DOHH2 (cell line): Measurements from ENCODE around the gene C19orf81.

ENCODE experiments used
- H3F3A ChIP-seq: fragments of 200-600 bp; sonication (generic), shearing (Covaris generic); 2 replicates; pipeline ENCODE4 v1.6.0; 2016; ENCODE audit warnings: antibody characterized with exemption, mild to moderate bottlenecking; ENCODE audit not compliant: control insufficient read depth, insufficient read depth
- H3K27ac ChIP-seq: fragments of 200-600 bp; sonication (generic); 2 replicates; pipeline ENCODE4 v1.5.1; 2014; ENCODE audit warnings: low read depth, mild to moderate bottlenecking, low read length, moderate library complexity
- H3K27me3 ChIP-seq: fragments of 200-600 bp; sonication (generic); 2 replicates; pipeline ENCODE4 v1.6.1; 2014; ENCODE audit warnings: mild to moderate bottlenecking, low read length, mixed read lengths; ENCODE audit not compliant: control insufficient read depth
- H3K36me3 ChIP-seq: fragments of 200-600 bp; sonication (generic); 2 replicates; pipeline ENCODE4 v1.6.1; 2014; ENCODE audit warnings: mild to moderate bottlenecking, low read length, moderate library complexity, mixed read lengths; ENCODE audit not compliant: control insufficient read depth
- H3K4me1 ChIP-seq: fragments of 200-600 bp; sonication (generic); 2 replicates; pipeline ENCODE4 v1.6.1; 2014; ENCODE audit warnings: mild to moderate bottlenecking, low read length, mixed read lengths; ENCODE audit not compliant: control insufficient read depth
- H3K4me2 ChIP-seq: fragments of 200-600 bp; sonication (generic); 2 replicates; pipeline ENCODE4 v1.6.0; 2014; ENCODE audit warnings: mild to moderate bottlenecking, low read length, moderate library complexity
- H3K4me3 ChIP-seq: fragments of 200-600 bp; sonication (generic); 2 replicates; pipeline ENCODE4 v1.5.1; 2014; ENCODE audit warnings: mild to moderate bottlenecking, low read length, mixed read lengths
- H3K79me2 ChIP-seq: fragments of 200-600 bp; sonication (generic); 2 replicates; pipeline ENCODE4 v1.6.1; 2014; ENCODE audit warnings: mild to moderate bottlenecking, low read length, mixed read lengths; ENCODE audit not compliant: control insufficient read depth
- H3K9me2 ChIP-seq: fragments of 200-600 bp; sonication (generic); replicated peaks from 2 replicates; pipeline ENCODE4 v1.6.1; 2014; ENCODE audit warnings: mild to moderate bottlenecking, low read length, mixed read lengths; ENCODE audit not compliant: control insufficient read depth
- H3K9me3 ChIP-seq: fragments of 200-600 bp; sonication (generic); 2 replicates; pipeline ENCODE4 v1.6.1; 2014; ENCODE audit warnings: antibody characterized with exemption, low read length, mixed read lengths; ENCODE audit not compliant: control insufficient read depth, insufficient read depth
- H4K20me1 ChIP-seq: fragments of 200-600 bp; sonication (generic); 2 replicates; pipeline ENCODE4 v1.6.0; 2014; ENCODE audit warnings: low read depth, mild to moderate bottlenecking, antibody characterized with exemption, low read length, moderate library complexity; ENCODE audit not compliant: control insufficient read depth, insufficient read depth
- EZH2phosphoT487 ChIP-seq: fragments of 200-600 bp; sonication (generic); IDR thresholded peaks from 2 replicates; pipeline ENCODE4 v1.6.1; 2017; ENCODE audit warnings: borderline replicate concordance, mild to moderate bottlenecking, antibody characterized with exemption, low read length, moderate library complexity, mixed read lengths
- TF ChIP-seq, protein P1 (sequence below): fragments of 200-600 bp; sonication (generic); IDR thresholded peaks from one replicate; pipeline ENCODE4 v1.5.1; 2014; ENCODE audit warnings: antibody characterized with exemption, mild to moderate bottlenecking, low read depth, low read length; ENCODE audit not compliant: poor library complexity, severe bottlenecking

The C19orf81 gene

GRCh38 chr19:50646074-50646807, 3.0 kb upstream of the C19orf81 start:
- Histone ChIP-seq H3K27ac (no peak overlapping the region), H3K4me3 (no peak overlapping the region), H3K79me2 (no peaks in the 10 kb centered on the region), H3K36me3 (no peaks in the 10 kb centered on the region), H4K20me1 (no peaks in the 10 kb centered on the region), H3F3A (no peaks in the 10 kb centered on the region), H3K9me3 (no peaks in the 10 kb centered on the region), H3K4me2 (no peak overlapping the region), H3K27me3 (0 out of 2 replicates have a peak, but pooled peaks cover 2% of the 10 kb centered on the region), H3K9me2 (no peaks in the 10 kb centered on the region), H3K4me1 (peaks cover 15% of the 10 kb centered on the region)
- TF ChIP-seq, protein P1, sequence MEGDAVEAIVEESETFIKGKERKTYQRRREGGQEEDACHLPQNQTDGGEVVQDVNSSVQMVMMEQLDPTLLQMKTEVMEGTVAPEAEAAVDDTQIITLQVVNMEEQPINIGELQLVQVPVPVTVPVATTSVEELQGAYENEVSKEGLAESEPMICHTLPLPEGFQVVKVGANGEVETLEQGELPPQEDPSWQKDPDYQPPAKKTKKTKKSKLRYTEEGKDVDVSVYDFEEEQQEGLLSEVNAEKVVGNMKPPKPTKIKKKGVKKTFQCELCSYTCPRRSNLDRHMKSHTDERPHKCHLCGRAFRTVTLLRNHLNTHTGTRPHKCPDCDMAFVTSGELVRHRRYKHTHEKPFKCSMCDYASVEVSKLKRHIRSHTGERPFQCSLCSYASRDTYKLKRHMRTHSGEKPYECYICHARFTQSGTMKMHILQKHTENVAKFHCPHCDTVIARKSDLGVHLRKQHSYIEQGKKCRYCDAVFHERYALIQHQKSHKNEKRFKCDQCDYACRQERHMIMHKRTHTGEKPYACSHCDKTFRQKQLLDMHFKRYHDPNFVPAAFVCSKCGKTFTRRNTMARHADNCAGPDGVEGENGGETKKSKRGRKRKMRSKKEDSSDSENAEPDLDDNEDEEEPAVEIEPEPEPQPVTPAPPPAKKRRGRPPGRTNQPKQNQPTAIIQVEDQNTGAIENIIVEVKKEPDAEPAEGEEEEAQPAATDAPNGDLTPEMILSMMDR: no peak
- no peak for TF ChIP-seq EZH2phosphoT487

GRCh38 chr19:50647879-50648615, 1.2 kb upstream of the C19orf81 start:
- Histone ChIP-seq H3K4me3 (no peak overlapping the region), H3K9me2 (no peaks in the 10 kb centered on the region), H3K27ac (no peak overlapping the region), H3K9me3 (no peaks in the 10 kb centered on the region), H4K20me1 (no peaks in the 10 kb centered on the region), H3K79me2 (no peaks in the 10 kb centered on the region), H3K4me2 (peak overlapping the region; percentile 16; the same call in 1 of the 2 replicates), H3K27me3 (0 out of 2 replicates have a peak, but pooled peaks cover 2% of the 10 kb centered on the region), H3F3A (no peaks in the 10 kb centered on the region), H3K36me3 (no peaks in the 10 kb centered on the region), H3K4me1 (peaks cover 15% of the 10 kb centered on the region)
- TF ChIP-seq EZH2phosphoT487: no peak
- TF ChIP-seq, protein P1: no peak

GRCh38 chr19:50648659-50649058, 586 bp upstream of the C19orf81 start:
- H3F3A ChIP-seq: no peaks in the 10 kb centered on the region
- H3K79me2 ChIP-seq: no peaks in the 10 kb centered on the region
- no peak overlapping the region for H3K27ac ChIP-seq
- peaks cover 15% of the 10 kb centered on the region for H3K4me1 ChIP-seq
- no peaks in the 10 kb centered on the region for H3K36me3 ChIP-seq
- H3K9me3 ChIP-seq: no peaks in the 10 kb centered on the region
- H4K20me1 ChIP-seq: no peaks in the 10 kb centered on the region
- H3K4me3 ChIP-seq: no peak overlapping the region
- H3K27me3 ChIP-seq: 0 out of 2 replicates have a peak, but pooled peaks cover 2% of the 10 kb centered on the region
- H3K4me2 ChIP-seq: no peak overlapping the region
- H3K9me2 ChIP-seq: no peaks in the 10 kb centered on the region
- TF ChIP-seq, protein P1: no peak
- no peak for TF ChIP-seq EZH2phosphoT487
